RWPE1 (cell line): ENCODE measurements around the gene PNPLA3.

Experiments used
- CTCF ChIA-PET: fragments of 350-600 bp; sonication (Branson Sonifier 250); formaldehyde crosslinking; extraction: SDS; loops from one replicate; lab custom pipeline; 2021; lab: Yijun Ruan, JAX
- POLR2A ChIA-PET: fragments of 400-600 bp; formaldehyde crosslinking; extraction: SDS; loops from one replicate; lab custom pipeline; 2020; ENCODE audit warnings: antibody characterized with exemption; ENCODE audit not compliant: low non-redundant PET; lab: Yijun Ruan, JAX
- DNase-seq: peaks from one replicate; pipeline ENCODE4 v3.0.0; 2012; ENCODE audit warnings: low spot score
- H3K27ac ChIP-seq: fragments of 450-650 bp; 2 replicates; pipeline ENCODE4 v1.5.1; 2017
- CTCF ChIP-seq: fragments of 450-650 bp; conservative IDR thresholded peaks from 2 replicates; pipeline ENCODE4 v1.5.1; 2017; ENCODE audit warnings: low read depth, mild to moderate bottlenecking

The PNPLA3 gene

GRCh38 chr22:43928468-43928867, 4.9 kb downstream of the PNPLA3 start:
- ChIA-PET POLR2A (no interaction called here), CTCF (no interaction called here)
- TF ChIP-seq CTCF, result no peak
- no peak for DNase-seq
- no peak overlapping the region for H3K27ac ChIP-seq

GRCh38 chr22:43928908-43929307, 5.3 kb downstream of the PNPLA3 start:
- POLR2A ChIA-PET, result no interaction called here
- CTCF ChIA-PET, result no interaction called here
- no peak for DNase-seq
- no peak overlapping the region for H3K27ac ChIP-seq
- no peak for TF ChIP-seq CTCF

- TF ChIP-seq CTCF, result no peak
- peak overlapping the region; percentile 83 for H3K27ac ChIP-seq
- DNase-seq, result no peak
- ChIA-PET POLR2A (no interaction called here), CTCF (interaction anchor here (0.7 kb wide), 1 partner anchor 19 kb away, joined by 3 read pairs; no protein-coding TSS in a partner anchor)
Observed at GRCh38 chr22:43931771-43932170, 8.2 kb downstream of the PNPLA3 start.

GRCh38 chr22:43941449-43941848, 17.8 kb downstream of the PNPLA3 start:
- H3K27ac ChIP-seq, result no peak overlapping the region
- ChIA-PET CTCF (no interaction called here), POLR2A (no interaction called here)
- no peak for TF ChIP-seq CTCF
- no peak for DNase-seq

GRCh38 chr22:43944670-43945430, 21.2 kb downstream of the PNPLA3 start:
- no peak for TF ChIP-seq CTCF
- POLR2A ChIA-PET, result no interaction called here
- no peak overlapping the region for H3K27ac ChIP-seq

GRCh38 chr22:43945632-43946383, 22.2 kb downstream of the PNPLA3 start:
- no peak for DNase-seq
- POLR2A ChIA-PET, result no interaction called here
- TF ChIP-seq CTCF, result peak; percentile 53
- CTCF ChIA-PET, result interaction anchor here (0.5 to 1.5 kb wide), 5 partner anchors 26 to 167 kb away, joined by 3 to 6 read pairs (median 4); no protein-coding TSS in a partner anchor
- no peak overlapping the region for H3K27ac ChIP-seq

More at GRCh38 chr22:43944670-43945430, 21.2 kb downstream of the PNPLA3 start:
- CTCF ChIA-PET, result interaction anchor here (0.6 to 1.0 kb wide), 3 partner anchors 23 to 67 kb away, joined by 3 to 4 read pairs (median 3); no protein-coding TSS in a partner anchor
- no peak for DNase-seq
